ENCODE data around the gene FLT3LG. TPM values are rescaled to one million over a fixed set of nuclear protein-coding genes. Genes with fewer than 3 reads are reported as not detected.

FLT3LG gene
- total and polyA plus RNA-seq, 9 of the 15 experiments (the other 6 are each of a cell fraction or from before 2014, with no cell fraction given), result 0.31 to 6.4 (median 1.1) TPM

GRCh38 chr19:49488046-49488862, 14.2 kb downstream of the FLT3LG start (continued):
- TF ChIP-seq ELK1 (CRISPR knock-in tag; IDR thresholded peaks at IDR 0.05), result no peak
- TF ChIP-seq MBD1 (CRISPR knock-in tag; IDR thresholded peaks at IDR 0.05), result no peak
- no peak for TF ChIP-seq SPI1 (IDR thresholded peaks at IDR 0.05; ENCODE audit: borderline replicate concordance, low read depth, low read length)
- no peak for TF ChIP-seq FOXM1 (IDR thresholded peaks at IDR 0.05; ENCODE audit: low read depth)
- 0 out of 2 replicates have a peak, but pooled peaks have one; percentile 29 for TF ChIP-seq FOXM1 (CRISPR knock-in tag; IDR thresholded peaks at IDR 0.05; ENCODE audit: low read depth)
- TF ChIP-seq HEY1 (CRISPR knock-in tag; IDR thresholded peaks at IDR 0.05; ENCODE audit: borderline replicate concordance), result no peak
- TF ChIP-seq ZBTB7A (IDR thresholded peaks at IDR 0.05; ENCODE audit: borderline replicate concordance, control insufficient read depth, low read depth, low read length), result peak; percentile 42; the same call in 1 of the 2 replicates
- TF ChIP-seq CHD1 (IDR thresholded peaks at IDR 0.05; ENCODE audit: low read length), result peak; percentile 62
- TF ChIP-seq HNRNPL (IDR thresholded peaks at IDR 0.05; ENCODE audit: low read depth, low read length), result peak; percentile 30; the same call in 1 of the 2 replicates
- no peak for TF ChIP-seq SIX5 (IDR thresholded peaks at IDR 0.05; ENCODE audit: borderline replicate concordance in 1 of 2, insufficient read depth in 1 of 2, low read depth in 1 of 2, low read length in 2 of 2)
- TF ChIP-seq KLF16 (IDR thresholded peaks at IDR 0.05), result no peak
- TF ChIP-seq MXI1 (IDR thresholded peaks at IDR 0.05; ENCODE audit: low read depth, low read length), result 0 out of 2 replicates have a peak, but pooled peaks have one; percentile 46
- 0 out of 2 replicates have a peak, but pooled peaks have one; percentile 10 for TF ChIP-seq BRD4 (IDR thresholded peaks at IDR 0.05)
- TF ChIP-seq PCBP1 (IDR thresholded peaks at IDR 0.05; ENCODE audit: low read depth, low read length, poor library complexity, severe bottlenecking), result no peak
- no peak for TF ChIP-seq ZNF263 (CRISPR knock-in tag; IDR thresholded peaks at IDR 0.05; ENCODE audit: borderline replicate concordance)
- TF ChIP-seq ZNF766 (CRISPR knock-in tag; conservative IDR thresholded peaks at IDR 0.05), result no peak
- no peak for TF ChIP-seq ZNF282 (CRISPR knock-in tag; IDR thresholded peaks at IDR 0.05)
- no peak for TF ChIP-seq ESRRA (IDR thresholded peaks at IDR 0.05; ENCODE audit: borderline replicate concordance, low read depth)
- TF ChIP-seq MLLT1 (IDR thresholded peaks at IDR 0.05), result 0 out of 4 replicates have a peak, but pooled peaks of 1 of the 2 experiments have one; percentile 12
- TF ChIP-seq ATF7 (IDR thresholded peaks at IDR 0.05), result no peak
- TF ChIP-seq SP1 (CRISPR knock-in tag; IDR thresholded peaks at IDR 0.05), result 0 out of 2 replicates have a peak, but pooled peaks have one; percentile 55
- TF ChIP-seq CEBPG (CRISPR knock-in tag; IDR thresholded peaks at IDR 0.05), result no peak
- TF ChIP-seq CEBPG (tag; conservative IDR thresholded peaks at IDR 0.05 in 1 of 2, IDR thresholded peaks at IDR 0.05 in 1 of 2), result no peak
- 0 out of 2 replicates have a peak, but pooled peaks have one; percentile 14 for TF ChIP-seq CREB1 (IDR thresholded peaks at IDR 0.05)
- TF ChIP-seq CREB1 (CRISPR knock-in tag; IDR thresholded peaks at IDR 0.05), result no peak
